GM04503 (cell line): Measurements from ENCODE around the gene TLE3.
"Not testable (repeated sequence)": the region's sequence is repeated elsewhere in the genome, so short reads cannot be mapped to it uniquely, and the experiment has no call there.

ENCODE experiments used
- DNase-seq: peaks from one replicate; pipeline ENCODE4 v3.0.0-alpha.2; 2012; ENCODE audit warnings: low read depth

The TLE3 gene

GRCh38 chr15:70125605-70126004 lies 27.9 kb upstream of the TLE3 start:
- no peak for DNase-seq

DNA sequence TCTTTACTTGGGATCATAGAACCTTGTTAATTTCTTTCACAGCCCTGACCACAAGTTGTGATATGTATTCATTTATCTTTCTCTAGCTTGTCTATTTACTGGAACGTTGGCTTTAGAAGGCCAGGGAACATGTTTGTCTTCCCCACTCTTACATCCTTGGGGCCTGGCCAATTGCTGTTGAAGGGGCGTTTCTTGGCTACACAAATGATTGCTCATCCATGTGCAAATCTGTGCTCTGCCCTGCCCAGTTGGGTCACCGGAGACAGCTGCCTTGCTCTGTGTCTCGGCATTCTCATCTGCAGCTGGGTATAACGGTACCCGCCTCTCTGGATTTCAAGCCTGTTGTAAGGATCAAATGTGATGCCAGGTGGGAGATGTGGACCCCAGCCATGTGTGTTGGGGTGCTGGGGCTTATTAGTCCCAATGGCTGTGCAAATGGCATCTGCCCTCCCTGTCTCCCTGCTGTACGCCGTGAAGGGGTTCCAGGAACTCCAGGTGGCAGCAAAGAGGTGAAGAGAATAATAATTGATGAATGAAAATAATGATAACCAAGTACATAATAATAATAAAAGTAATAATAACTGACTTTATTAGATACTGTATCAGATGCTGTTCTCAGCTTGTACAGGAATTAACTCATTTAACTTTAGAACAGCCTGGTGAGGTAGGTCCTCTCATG lies 24.0 kb upstream of the TLE3 start:
- DNase-seq, result peak; percentile 60

GRCh38 chr15:70120958-70121623 lies 23.4 kb upstream of the TLE3 start:
- DNase-seq, result no peak

GRCh38 chr15:70119911-70120508 lies 22.3 kb upstream of the TLE3 start:
- DNase-seq, result no peak

- DNase-seq, result no peak
Measured at GRCh38 chr15:70118599-70118998, 20.9 kb upstream of the TLE3 start.

GRCh38 chr15:70116317-70116716 lies 18.6 kb upstream of the TLE3 start:
- no peak for DNase-seq

DNA sequence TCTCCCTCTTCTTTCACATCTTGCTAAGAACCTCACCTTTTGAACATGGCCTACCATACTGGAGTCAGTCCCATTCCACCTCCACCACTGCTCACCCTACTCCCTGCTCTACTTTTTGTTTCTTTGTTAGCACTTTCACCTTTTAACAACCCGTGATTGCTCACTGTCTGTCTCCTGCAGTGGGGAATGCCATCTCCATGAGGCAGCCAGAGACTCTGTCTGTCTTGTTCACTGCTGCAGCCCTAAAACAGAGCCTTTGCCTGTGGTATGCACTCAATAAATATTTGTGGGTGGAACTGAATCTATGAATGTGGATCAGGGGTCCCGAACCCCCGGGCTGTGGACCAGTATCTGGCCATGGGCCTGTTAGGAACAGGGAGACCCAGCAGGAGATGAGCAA lies 16.5 kb upstream of the TLE3 start:
- no peak for DNase-seq

- DNase-seq, result no peak
Measured at GRCh38 chr15:70113304-70113700, 15.6 kb upstream of the TLE3 start.

DNA sequence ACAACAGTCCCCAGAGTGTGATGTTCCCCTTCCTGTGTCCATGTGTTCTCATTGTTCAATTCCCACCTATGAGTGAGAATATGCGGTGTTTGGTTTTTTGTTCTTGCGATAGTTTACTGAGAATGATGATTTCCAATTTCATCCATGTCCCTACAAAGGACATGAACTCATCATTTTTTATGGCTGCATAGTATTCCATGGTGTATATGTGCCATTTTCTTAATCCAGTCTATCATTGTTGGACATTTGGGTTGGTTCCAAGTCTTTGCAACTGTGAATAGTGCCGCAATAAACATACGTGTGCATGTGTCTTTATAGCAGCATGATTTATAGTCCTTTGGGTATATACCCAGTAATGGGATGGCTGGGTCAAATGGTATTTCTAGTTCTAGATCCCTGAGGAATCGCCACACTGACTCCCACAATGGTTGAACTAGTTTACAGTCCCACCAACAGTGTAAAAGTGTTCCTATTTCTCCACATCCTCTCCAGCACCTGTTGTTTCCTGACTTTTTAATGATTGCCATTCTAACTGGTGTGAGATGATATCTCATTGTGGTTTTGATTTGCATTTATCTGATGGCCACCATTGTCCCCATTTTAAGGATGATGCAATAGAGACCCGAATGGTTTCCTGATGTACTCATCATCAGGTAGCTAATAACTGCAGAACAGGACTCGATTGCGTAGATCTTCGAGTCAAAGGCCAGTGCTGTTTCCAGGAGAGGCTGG lies 15.0 kb upstream of the TLE3 start:
- DNase-seq, result not testable (repeated sequence)

GRCh38 chr15:70112074-70112395 lies 14.3 kb upstream of the TLE3 start:
- no peak for DNase-seq

DNA sequence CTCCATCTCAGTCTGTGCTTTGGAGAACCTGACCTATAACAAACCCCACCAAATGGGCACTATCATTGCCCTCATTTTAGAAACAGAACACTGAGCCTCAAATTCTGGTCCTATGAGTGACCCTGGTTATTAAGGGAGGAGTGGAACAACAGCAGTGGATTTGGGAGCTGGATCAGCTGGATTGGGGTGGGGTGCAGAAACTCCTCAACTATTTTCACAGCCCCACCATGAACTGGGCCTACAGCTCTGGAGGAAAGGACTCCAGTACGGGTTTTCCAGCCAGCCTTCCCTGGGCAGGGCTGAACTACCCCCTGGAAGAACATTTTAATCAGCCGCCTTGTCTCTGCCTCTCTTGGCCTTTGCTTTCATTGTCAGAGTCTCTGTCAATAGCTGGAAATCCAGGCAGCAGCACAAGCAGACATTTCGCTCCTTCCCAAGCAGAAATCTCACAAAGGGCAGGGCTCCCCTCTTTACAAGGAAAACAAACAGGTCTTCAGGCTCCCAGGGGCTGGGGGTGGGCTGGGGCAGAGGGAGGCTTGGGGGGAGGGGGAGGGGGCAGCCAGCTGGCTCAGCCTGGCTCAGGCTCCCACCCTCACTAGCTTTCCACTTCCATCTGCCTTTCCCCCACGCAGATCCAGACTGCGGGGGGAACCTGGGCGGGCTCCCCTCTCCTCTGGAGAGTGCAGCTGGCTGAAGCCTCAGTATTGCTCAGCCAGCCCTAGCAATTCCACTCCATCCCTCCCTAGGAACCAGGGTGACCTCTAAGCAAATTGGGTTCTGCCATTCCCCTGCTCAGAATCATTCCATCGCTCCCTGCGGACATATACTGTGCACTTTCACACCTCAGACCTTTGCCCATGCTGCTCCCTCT lies 13.7 kb upstream of the TLE3 start:
- DNase-seq, result peak; percentile 44

DNA sequence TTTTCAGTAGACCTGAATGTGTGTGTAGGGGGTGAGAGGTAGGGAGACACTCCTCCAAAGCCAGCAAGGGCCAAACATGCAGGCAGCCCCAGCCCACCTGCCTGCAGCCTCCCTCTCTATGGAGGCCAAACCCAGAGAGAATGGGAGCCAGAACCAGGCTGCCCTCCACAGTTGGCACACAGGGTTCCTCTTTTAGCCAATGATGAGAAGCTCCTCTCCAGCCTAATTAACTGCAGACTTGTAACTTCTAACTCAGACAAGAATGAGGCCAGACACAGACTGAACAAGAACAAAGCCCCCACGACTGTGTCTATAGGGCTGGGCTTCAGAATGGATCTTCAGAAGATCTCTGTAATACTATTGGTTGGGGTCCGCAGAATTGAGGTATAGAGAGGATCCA lies 12.3 kb upstream of the TLE3 start:
- no peak for DNase-seq

GRCh38 chr15:70109531-70109930 lies 11.8 kb upstream of the TLE3 start:
- no peak for DNase-seq

GRCh38 chr15:70103880-70104626 lies 6.3 kb upstream of the TLE3 start:
- no peak for DNase-seq

- no peak for DNase-seq
Measured at GRCh38 chr15:70102827-70103226, 5.1 kb upstream of the TLE3 start.

GRCh38 chr15:70101459-70102113 lies 3.9 kb upstream of the TLE3 start:
- peak; percentile 34 for DNase-seq

DNA sequence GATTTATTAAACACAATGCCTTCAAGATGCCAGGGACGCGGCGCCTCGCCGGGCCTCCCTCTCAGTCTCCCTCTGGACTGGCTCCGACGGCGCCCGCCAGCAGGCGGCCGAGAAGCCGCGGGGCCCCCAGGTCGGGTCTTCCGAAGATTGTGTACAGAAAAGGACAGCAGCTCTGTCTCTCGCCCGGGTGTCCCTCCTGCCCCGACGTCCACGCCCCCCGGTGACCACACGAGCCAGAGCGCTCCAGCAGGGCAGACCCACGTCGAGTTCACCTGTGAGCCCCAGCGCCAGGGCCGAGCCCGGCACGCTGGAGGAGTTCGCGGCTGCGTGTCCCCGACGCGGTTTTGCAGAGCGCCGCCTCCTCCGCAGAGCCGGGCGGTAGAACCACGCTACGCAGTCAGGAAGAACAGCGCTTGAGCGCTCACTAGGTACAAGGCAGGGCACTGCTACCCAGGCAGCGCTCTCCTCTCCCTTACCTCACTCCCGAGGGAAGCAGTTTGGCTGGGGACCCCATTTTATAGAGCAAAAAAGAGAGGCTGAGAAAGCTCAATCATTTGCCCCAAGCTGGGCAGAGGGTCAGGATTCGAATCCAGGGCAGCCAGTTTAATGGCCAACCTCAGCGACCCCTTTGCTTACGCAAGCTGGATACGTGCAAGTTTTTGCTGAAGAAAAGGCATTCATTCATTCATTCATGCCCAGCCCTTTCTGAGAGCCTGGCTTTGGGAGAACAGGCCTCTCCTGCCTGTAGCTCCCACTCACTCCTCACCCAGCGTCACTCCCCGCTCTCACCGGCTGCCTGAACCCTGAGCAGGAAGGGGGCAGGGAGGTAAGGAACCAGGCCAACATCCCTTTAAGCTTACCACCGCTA lies 3.0 kb upstream of the TLE3 start:
- no peak for DNase-seq

- DNase-seq, result no peak
Measured at GRCh38 chr15:70099967-70100473, 2.3 kb upstream of the TLE3 start.

GRCh38 chr15:70099167-70099966 lies 1.6 kb upstream of the TLE3 start:
- peak; percentile 91 for DNase-seq
